Endodermal cell (in vitro differentiated cells): ENCODE data around the gene NECAB2. TPM values are rescaled to one million over a fixed set of nuclear protein-coding genes. Genes with fewer than 3 reads are reported as not detected.

Source experiments
- DNase-seq: peaks from one replicate; pipeline ENCODE4 v3.0.0-alpha.2; 2017
- H3K27ac ChIP-seq: 2 replicates; pipeline ENCODE4 v1.5.1; 2013; ENCODE audit warnings: mild to moderate bottlenecking, low read depth, low read length, moderate library complexity
- H3K27me3 ChIP-seq: 2 replicates; pipeline ENCODE4 v1.6.1; 2013; ENCODE audit warnings: mild to moderate bottlenecking, low read length, moderate library complexity; ENCODE audit not compliant: insufficient read depth, control insufficient read depth, poor library complexity, severe bottlenecking
- H3K36me3 ChIP-seq: 2 replicates; pipeline ENCODE4 v1.7.0; 2013; ENCODE audit warnings: mild to moderate bottlenecking, low read length, moderate library complexity; ENCODE audit not compliant: control insufficient read depth, insufficient read depth
- H3K4me1 ChIP-seq: one replicate; pipeline ENCODE4 v1.7.0; 2013; ENCODE audit warnings: low read length; ENCODE audit not compliant: control insufficient read depth, insufficient read depth
- H3K4me3 ChIP-seq: 2 replicates; pipeline ENCODE4 v1.5.1; 2013; ENCODE audit warnings: mild to moderate bottlenecking, low read length, moderate library complexity
- H3K9ac ChIP-seq: 2 replicates; pipeline ENCODE4 v1.6.1; 2013; ENCODE audit warnings: mild to moderate bottlenecking, low read length, moderate library complexity; ENCODE audit not compliant: poor library complexity, severe bottlenecking; ENCODE audit errors: extremely low read depth
- H3K9me3 ChIP-seq: 2 replicates; pipeline ENCODE4 v1.6.1; 2013; ENCODE audit warnings: mild to moderate bottlenecking, low read length, moderate library complexity; ENCODE audit not compliant: control insufficient read depth
- H3K27ac Mint-ChIP-seq: 2 replicates; pipeline ENCODE4 v1.8.0; 2020; ENCODE audit warnings: mixed read lengths
- H3K27me3 Mint-ChIP-seq: 2 replicates; pipeline ENCODE4 v1.8.0; 2021; ENCODE audit warnings: mild to moderate bottlenecking, mixed read lengths; ENCODE audit not compliant: insufficient read depth
- H3K36me3 Mint-ChIP-seq: 2 replicates; pipeline ENCODE4 v1.8.0; 2020; ENCODE audit warnings: low read depth, mixed read lengths
- H3K4me1 Mint-ChIP-seq: 2 replicates; pipeline ENCODE4 v1.8.0; 2020; ENCODE audit warnings: mixed read lengths
- H3K4me3 Mint-ChIP-seq: 2 replicates; pipeline ENCODE4 v1.8.0; 2020; ENCODE audit warnings: mild to moderate bottlenecking, moderate library complexity, mixed read lengths
- H3K9me3 Mint-ChIP-seq: 2 replicates; pipeline ENCODE4 v1.8.0; 2020; ENCODE audit warnings: mild to moderate bottlenecking, mixed read lengths
- WGBS, 2 experiments: methylation state at CpG; one replicate each; pipeline versions ENCODE4 v1.1.5 to v1.1.7; 2013; ENCODE audit warnings: missing lambda C conversion rate in 2 of 2, mixed read lengths in 1 of 2; ENCODE audit not compliant: insufficient coverage in 1 of 2, insufficient read length in 1 of 2; 5-methylcytosine and 5-hydroxymethylcytosine counted together
- total RNA-seq, 2 donors: library from RNA; stranded (reverse); fragmentation: NEBNext Ultra II Directional in 1 of 2; extraction: Animal tissue kit (Norgen Biotek cat#: 25700) in 1 of 2; gene quantifications; 2 replicates in 1 of 2; 3 replicates in 1 of 2; pipeline ENCODE4 v1.2.1, GENCODE V29; 2021
- TF ChIP-seq, protein P1 (sequence below): fragments of 200-600 bp; sonication (generic); conservative IDR thresholded peaks from 2 replicates; pipeline ENCODE4 v1.5.0; 2021; ENCODE audit warnings: antibody characterized with exemption, mild to moderate bottlenecking

The NECAB2 gene
- total RNA-seq, 2 donors from 2014 or later: 2.7 to 3.3 TPM

DNA sequence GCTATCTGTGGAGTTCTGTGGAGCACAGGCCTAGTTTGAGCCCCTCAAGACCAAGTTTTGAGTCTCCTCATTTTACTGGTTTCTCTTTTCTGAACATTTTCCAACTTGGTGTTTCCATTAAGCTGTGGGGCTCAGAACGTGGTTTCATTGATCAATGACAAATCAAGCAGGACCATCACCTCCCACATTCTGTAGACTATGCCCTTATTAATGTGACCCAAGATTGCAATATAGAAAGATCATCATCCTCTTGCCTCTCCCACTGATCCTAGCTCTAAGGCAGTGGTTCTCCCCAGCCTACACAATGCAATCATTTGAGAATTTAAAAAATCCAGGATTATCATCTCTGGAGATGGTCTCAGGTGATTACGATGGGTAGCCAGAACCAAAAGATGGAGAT lies 30.8 kb upstream of the NECAB2 start:
- no peak overlapping the region for H3K27ac Mint-ChIP-seq
- no peaks in the 10 kb centered on the region for H3K27me3 Mint-ChIP-seq
- H3K9me3 ChIP-seq: no peaks in the 10 kb centered on the region
- H3K27ac ChIP-seq: no peak overlapping the region
- 80 to 95% methylated on average over 2 of the region's 2 CpGs for WGBS, 2 experiments
- no peaks in the 10 kb centered on the region for H3K27me3 ChIP-seq
- H3K36me3 ChIP-seq: no peaks in the 10 kb centered on the region
- H3K36me3 Mint-ChIP-seq: peaks cover 10% of the 10 kb centered on the region
- H3K4me3 ChIP-seq: no peak overlapping the region
- H3K4me1 Mint-ChIP-seq: no peaks in the 10 kb centered on the region
- DNase-seq: no peak
- no peak overlapping the region for H3K9ac ChIP-seq
- H3K9me3 Mint-ChIP-seq: no peaks in the 10 kb centered on the region
- H3K4me1 ChIP-seq: no peaks in the 10 kb centered on the region
- TF ChIP-seq, protein P1, sequence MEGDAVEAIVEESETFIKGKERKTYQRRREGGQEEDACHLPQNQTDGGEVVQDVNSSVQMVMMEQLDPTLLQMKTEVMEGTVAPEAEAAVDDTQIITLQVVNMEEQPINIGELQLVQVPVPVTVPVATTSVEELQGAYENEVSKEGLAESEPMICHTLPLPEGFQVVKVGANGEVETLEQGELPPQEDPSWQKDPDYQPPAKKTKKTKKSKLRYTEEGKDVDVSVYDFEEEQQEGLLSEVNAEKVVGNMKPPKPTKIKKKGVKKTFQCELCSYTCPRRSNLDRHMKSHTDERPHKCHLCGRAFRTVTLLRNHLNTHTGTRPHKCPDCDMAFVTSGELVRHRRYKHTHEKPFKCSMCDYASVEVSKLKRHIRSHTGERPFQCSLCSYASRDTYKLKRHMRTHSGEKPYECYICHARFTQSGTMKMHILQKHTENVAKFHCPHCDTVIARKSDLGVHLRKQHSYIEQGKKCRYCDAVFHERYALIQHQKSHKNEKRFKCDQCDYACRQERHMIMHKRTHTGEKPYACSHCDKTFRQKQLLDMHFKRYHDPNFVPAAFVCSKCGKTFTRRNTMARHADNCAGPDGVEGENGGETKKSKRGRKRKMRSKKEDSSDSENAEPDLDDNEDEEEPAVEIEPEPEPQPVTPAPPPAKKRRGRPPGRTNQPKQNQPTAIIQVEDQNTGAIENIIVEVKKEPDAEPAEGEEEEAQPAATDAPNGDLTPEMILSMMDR: no peak
- H3K4me3 Mint-ChIP-seq: no peak overlapping the region

DNA sequence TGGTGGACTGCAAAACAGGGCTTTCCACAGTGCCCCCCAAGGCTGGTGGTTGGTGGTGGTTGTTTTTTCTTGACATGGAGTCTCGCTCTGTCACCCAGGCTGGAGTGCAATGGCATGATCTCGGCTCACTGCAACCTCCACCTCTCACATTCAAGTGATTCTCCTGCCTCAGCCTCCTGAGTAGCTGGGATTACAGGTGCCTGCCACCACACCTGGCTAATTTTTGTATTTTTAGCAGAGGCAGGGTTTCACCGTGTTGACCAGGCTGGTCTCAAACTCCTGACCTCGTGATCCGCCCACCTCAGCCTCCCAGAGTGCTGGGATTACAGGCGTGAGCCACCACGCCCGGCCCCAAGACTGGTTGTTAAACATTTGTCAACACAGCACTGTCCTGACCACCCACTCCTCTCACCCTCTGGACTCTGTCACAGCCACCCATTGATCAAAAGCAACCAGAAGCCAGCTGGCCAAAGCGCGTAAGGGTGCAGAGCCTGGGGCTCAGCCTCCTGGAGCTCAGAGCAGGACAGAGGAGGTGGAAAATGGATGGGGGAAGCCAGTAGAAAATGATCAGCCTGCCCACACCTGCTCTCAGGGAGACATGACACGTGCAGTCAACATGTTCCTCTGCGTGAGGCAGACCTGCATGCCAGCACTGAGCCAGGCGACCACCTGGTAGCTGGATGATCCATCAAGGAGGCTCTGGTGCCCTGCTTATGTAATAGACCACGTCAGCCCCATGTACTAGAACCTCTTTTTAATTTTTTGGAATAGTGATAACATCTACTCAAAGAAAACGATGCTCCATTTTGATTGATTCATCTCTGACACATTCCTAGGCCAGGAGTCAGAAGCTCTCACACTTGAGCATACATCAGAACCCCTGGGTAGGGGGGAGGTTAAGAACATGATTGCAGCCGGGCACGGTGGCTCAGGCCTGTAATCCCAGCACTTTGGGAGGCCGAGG lies 29.8 kb upstream of the NECAB2 start:
- peaks cover 2% of the 10 kb centered on the region for H3K4me1 ChIP-seq
- H3K27me3 ChIP-seq: no peaks in the 10 kb centered on the region
- Mint-ChIP-seq H3K36me3 (peaks cover 10% of the 10 kb centered on the region), H3K4me3 (no peak overlapping the region), H3K27me3 (peaks cover 4% of the 10 kb centered on the region), H3K9me3 (no peaks in the 10 kb centered on the region), H3K4me1 (peaks cover 4% of the 10 kb centered on the region), H3K27ac (no peak overlapping the region)
- no peak overlapping the region for H3K4me3 ChIP-seq
- no peak for DNase-seq
- no peak overlapping the region for H3K9ac ChIP-seq
- 91 to 92% methylated on average over 13 to 18 of the region's 18 CpGs for WGBS, 2 experiments
- H3K36me3 ChIP-seq: no peaks in the 10 kb centered on the region
- no peaks in the 10 kb centered on the region for H3K9me3 ChIP-seq
- TF ChIP-seq, protein P1: no peak
- no peak overlapping the region for H3K27ac ChIP-seq

DNA sequence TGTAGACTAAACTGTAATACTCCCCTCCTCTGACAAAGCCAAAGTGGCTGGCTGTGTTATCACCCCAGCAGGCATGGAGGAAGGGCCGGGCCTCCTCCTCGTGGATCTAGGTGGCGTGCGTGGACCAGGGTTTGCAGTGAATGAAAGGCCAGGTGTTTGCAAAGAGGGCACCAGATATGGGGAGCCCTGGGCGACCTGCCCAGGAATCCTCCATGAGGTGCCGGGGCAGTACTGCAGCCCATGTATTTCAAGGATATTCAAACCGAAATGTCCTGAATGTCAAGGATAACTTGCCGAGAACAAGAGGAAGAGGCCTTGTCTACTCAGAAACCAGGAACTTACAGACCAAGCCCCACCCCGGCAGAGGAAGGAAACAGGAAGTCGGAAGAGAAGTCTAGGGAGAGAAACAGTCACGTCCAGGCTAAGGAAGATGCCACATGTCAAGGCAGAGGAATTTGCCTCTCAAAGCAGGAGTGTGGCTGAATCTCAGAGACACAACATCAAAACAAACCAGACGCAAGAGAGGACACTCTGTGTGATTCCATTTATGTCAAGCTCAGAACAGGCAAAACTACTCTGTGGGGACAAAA lies 28.7 kb upstream of the NECAB2 start:
- Histone ChIP-seq H3K36me3 (no peaks in the 10 kb centered on the region), H3K4me1 (peaks cover 7% of the 10 kb centered on the region), H3K27ac (no peak overlapping the region), H3K9ac (no peak overlapping the region), H3K27me3 (no peaks in the 10 kb centered on the region), H3K4me3 (no peak overlapping the region), H3K9me3 (no peaks in the 10 kb centered on the region)
- peaks cover 6% of the 10 kb centered on the region for H3K27me3 Mint-ChIP-seq
- H3K9me3 Mint-ChIP-seq: no peaks in the 10 kb centered on the region
- no peak for DNase-seq
- H3K27ac Mint-ChIP-seq: no peak overlapping the region
- peaks cover 12% of the 10 kb centered on the region for H3K36me3 Mint-ChIP-seq
- no peak overlapping the region for H3K4me3 Mint-ChIP-seq
- TF ChIP-seq, protein P1: peak; percentile 19
- 91 to 93% methylated on average over 12 of the region's 12 CpGs for WGBS, 2 experiments
- peaks cover 4% of the 10 kb centered on the region for H3K4me1 Mint-ChIP-seq
